Embryonic facial prominence (tissue), 1 donor: ENCODE results near the gene C9orf152.
"Not testable (repeated sequence)": the region's sequence is repeated elsewhere in the genome, so short reads cannot be mapped to it uniquely, and the experiment has no call there.

ENCODE experiments used
- DNase-seq: peaks from one replicate; pipeline ENCODE4 v3.0.0-alpha.2; 2016; ENCODE audit errors: extremely low spot score

Gene C9orf152, protein sequence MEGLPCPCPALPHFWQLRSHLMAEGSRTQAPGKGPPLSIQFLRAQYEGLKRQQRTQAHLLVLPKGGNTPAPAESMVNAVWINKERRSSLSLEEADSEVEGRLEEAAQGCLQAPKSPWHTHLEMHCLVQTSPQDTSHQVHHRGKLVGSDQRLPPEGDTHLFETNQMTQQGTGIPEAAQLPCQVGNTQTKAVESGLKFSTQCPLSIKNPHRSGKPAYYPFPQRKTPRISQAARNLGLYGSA

DNA sequence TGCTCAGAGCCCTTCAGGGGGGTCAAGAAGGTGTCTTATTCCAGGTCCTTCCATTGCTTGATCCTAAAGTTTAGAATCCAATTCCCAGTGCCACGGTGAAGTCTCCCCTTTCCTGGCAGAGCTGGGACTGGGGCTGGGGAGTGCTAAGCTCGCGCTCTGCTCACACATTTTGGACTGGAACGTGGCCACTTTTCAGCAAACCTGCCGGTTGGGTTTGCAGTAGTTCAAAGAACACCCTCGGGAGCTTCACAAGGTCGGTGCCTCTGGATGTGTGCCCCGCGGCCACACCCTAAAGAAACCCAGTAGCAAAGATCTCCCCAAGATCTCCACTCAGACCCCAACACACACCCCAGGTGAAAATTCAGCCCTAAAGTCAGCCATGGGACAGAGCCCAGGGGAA, at the start of gene C9orf152:
Gene C9orf152, minus strand, starts transcription at position 129 of the 400 bp plus-strand sequence. CDS start 580 bp downstream, outside the sequence.
- no peak for DNase-seq

GRCh38 chr9:110257097-110257841, 49.3 kb upstream of the C9orf152 start:
- no peak for DNase-seq

- peak; percentile 76 for DNase-seq
Observed at GRCh38 chr9:110256380-110257096, 48.6 kb upstream of the C9orf152 start, which contains the start of gene TXN. Gene TXN (minus strand): TSS chr9:110256507. CDS start chr9:110256435, 72 bp downstream.

- no peak for DNase-seq
Observed at GRCh38 chr9:110255463-110256379, 47.8 kb upstream of the C9orf152 start.

- DNase-seq, result no peak
Observed at GRCh38 chr9:110255034-110255462, 47.1 kb upstream of the C9orf152 start.

GRCh38 chr9:110254500-110254899, 46.5 kb upstream of the C9orf152 start:
- no peak for DNase-seq

DNA sequence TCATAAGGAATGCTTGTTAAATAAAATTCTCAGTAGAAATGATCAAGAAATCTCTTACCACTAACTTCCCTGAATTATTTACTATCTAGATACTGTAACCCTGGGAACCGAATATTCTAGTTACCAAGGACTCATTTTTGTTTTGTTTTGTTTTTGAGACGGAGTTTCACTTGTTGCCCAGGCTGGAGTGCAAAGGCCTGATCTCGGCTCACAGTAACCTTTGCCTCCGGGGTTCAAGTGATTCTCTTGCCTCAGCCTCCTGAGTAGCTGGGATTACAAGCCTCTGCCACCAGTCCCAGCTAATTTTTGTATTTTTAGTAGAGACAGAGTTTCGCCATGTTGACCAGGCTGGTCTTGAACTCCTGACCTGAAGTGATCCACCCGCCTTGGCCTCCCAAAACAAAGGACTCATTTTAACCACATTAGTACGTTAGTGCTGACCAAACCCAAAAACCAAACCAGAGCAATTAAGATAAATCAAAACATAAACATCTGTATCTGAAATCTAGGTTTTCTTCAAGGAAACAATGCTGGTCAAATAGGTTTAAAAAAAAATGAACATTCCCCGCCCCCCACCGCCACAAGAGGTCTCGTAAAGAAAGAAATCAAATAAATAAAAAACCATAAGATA, 44.7 kb upstream of the C9orf152 start:
- no peak for DNase-seq

DNA sequence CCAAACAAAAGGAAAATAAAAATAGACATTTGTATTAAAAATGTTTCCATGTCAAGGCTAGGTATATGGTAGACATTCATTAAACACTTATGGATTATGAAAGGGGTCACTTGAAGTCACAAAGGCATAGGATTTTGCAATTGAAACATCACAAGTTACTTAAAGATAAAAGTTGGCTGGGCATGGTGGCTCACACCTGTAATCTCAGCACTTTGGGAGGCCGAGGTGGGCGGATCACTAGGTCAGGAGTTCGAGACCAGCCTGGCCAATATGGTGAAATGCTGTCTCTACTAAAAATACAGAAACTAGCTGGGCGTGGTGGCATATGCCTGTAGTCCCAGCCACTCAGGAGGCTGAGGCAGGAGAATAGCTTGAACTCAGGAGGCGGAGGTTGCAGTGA, 43.8 kb upstream of the C9orf152 start:
- DNase-seq, result not testable (repeated sequence)

GRCh38 chr9:110251212-110251611, 43.3 kb upstream of the C9orf152 start:
- DNase-seq, result no peak

GRCh38 chr9:110249603-110250002, 41.6 kb upstream of the C9orf152 start:
- DNase-seq, result no peak

DNA sequence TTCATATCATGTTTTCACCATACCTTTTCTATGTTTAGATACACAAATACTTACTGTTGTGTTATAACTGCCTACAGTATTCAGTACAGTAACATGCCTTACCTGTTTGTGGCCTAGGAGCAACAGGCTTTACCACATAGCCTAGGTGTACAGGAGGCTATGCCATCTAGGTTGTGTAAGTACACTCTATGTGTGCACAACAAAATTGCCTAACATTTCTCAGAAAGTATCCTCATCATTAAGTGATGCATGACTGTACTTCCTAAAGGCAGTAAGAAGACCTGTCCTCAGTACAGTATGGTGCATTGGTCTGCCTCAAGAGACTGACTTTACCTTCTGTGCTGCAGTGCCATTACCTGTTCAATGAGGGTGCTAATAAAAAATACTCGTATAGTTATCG, 40.4 kb upstream of the C9orf152 start:
- no peak for DNase-seq

GRCh38 chr9:110246214-110246613, 38.3 kb upstream of the C9orf152 start:
- no peak for DNase-seq

DNA sequence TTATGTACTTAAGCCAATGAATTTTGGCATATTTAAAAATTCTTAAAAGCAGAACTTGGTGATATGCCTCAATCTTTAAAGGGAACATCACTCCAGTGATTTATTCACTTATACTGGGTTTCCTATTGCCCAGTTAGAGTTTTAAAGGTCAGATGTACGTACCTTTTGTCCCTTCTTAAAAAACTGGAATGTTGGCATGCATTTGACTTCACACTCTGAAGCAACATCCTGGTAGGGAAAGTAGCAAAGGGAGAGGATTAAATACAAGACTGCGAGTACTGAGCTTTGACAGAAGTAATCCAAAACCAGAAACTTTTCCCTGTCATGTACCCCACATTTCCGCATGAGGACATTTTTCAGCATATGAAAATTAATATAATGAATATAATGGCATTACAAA, 36.7 kb upstream of the C9orf152 start:
- DNase-seq, result no peak

DNA sequence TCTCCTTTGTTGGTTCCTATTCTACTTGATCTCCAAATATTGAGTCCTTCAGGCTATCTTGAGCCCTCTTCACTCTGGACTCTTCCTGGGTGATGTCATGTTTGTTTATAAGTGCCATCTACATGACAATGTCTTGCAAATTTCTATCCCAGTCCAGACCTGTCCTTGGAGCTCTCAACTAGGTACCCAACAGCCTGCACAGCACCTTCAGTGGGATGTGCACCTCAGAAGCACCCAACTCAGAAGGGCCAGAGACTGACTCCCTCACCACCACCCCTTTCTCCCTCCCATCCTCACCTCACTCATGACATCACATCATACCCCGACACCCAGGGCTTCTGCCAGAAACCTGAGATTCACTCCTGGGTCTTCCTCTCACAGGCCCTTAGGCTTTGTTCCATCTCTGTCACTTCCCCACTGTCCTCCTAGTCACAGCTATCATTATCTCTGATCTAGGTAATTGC, 33.9 kb upstream of the C9orf152 start:
- no peak for DNase-seq

- DNase-seq, result no peak
Observed at GRCh38 chr9:110241260-110241857, 33.4 kb upstream of the C9orf152 start.

- DNase-seq, result no peak
Observed at GRCh38 chr9:110240198-110240597, 32.2 kb upstream of the C9orf152 start.

GRCh38 chr9:110228321-110228720, 20.4 kb upstream of the C9orf152 start:
- DNase-seq, result no peak

GRCh38 chr9:110224583-110224982, 16.6 kb upstream of the C9orf152 start:
- no peak for DNase-seq

GRCh38 chr9:110220809-110221208, 12.8 kb upstream of the C9orf152 start:
- DNase-seq, result no peak

GRCh38 chr9:110217656-110218099, 9.7 kb upstream of the C9orf152 start:
- no peak for DNase-seq
